GM23338 (cell line): ENCODE results near the gene SARDH. TPM values are rescaled to one million over a fixed set of nuclear protein-coding genes. Genes with fewer than 3 reads are reported as not detected.

Experiments
- ATAC-seq: fragments of 200-7000 bp; cut with Tn5 transposase; 3 replicates; pipeline ENCODE4 v1.9.1; 2020
- DNase-seq: peaks from one replicate; pipeline ENCODE4 v3.0.0-alpha.2; 2015; ENCODE audit warnings: low spot score
- H2AFZ ChIP-seq: fragments of 200-600 bp; sonication (generic); 2 replicates; pipeline ENCODE4 v1.8.0; 2016; ENCODE audit warnings: antibody characterized with exemption, mild to moderate bottlenecking, moderate library complexity
- H3F3A ChIP-seq: fragments of 200-600 bp; sonication (generic); replicated peaks from 2 replicates; pipeline ENCODE4 v1.8.0; 2017; ENCODE audit warnings: antibody characterized with exemption, mixed run types, low read depth
- H3K27ac ChIP-seq: fragments of 200-600 bp; sonication (generic); 2 replicates; pipeline ENCODE4 v1.6.1; 2016; ENCODE audit warnings: low read depth
- H3K27me3 ChIP-seq: fragments of 200-600 bp; sonication (generic); 2 replicates; pipeline ENCODE4 v1.8.0; 2016; ENCODE audit warnings: mild to moderate bottlenecking, mixed run types, moderate library complexity; ENCODE audit not compliant: insufficient read depth
- H3K36me3 ChIP-seq: fragments of 200-600 bp; sonication (generic); 2 replicates; pipeline ENCODE4 v1.8.0; 2016; ENCODE audit warnings: mild to moderate bottlenecking; ENCODE audit not compliant: insufficient read depth
- H3K4me1 ChIP-seq: fragments of 200-600 bp; sonication (generic); 2 replicates; pipeline ENCODE4 v1.8.0; 2016; ENCODE audit warnings: mild to moderate bottlenecking, moderate library complexity; ENCODE audit not compliant: insufficient read depth
- H3K4me2 ChIP-seq: fragments of 200-600 bp; sonication (generic); 2 replicates; pipeline ENCODE4 v1.7.1; 2017; ENCODE audit warnings: mixed run types
- H3K4me3 ChIP-seq: fragments of 200-600 bp; sonication (generic); 2 replicates; pipeline ENCODE4 v1.6.1; 2016; ENCODE audit warnings: mixed run types
- H3K79me2 ChIP-seq: fragments of 200-600 bp; sonication (generic); replicated peaks from 2 replicates; pipeline ENCODE4 v1.8.0; 2017; ENCODE audit warnings: mild to moderate bottlenecking; ENCODE audit not compliant: insufficient read depth
- H3K9me2 ChIP-seq: fragments of 200-600 bp; sonication (generic); 2 replicates; pipeline ENCODE4 v1.8.0; 2017; ENCODE audit not compliant: insufficient read depth
- H4K20me1 ChIP-seq: fragments of 200-600 bp; sonication (generic); replicated peaks from 2 replicates; pipeline ENCODE4 v1.8.0; 2017; ENCODE audit warnings: mild to moderate bottlenecking; ENCODE audit not compliant: insufficient read depth
- H3K27ac Mint-ChIP-seq: 2 replicates; pipeline ENCODE4 v1.8.0; 2020; ENCODE audit warnings: inconsistent platforms, mild to moderate bottlenecking, moderate library complexity, mixed read lengths
- H3K27me3 Mint-ChIP-seq: 3 replicates; pipeline ENCODE4 v1.8.0; 2022; ENCODE audit warnings: low read depth, mild to moderate bottlenecking, moderate library complexity, mixed read lengths, inconsistent platforms; ENCODE audit not compliant: insufficient read depth, poor library complexity
- H3K36me3 Mint-ChIP-seq: 3 replicates; pipeline ENCODE4 v1.8.0; 2021; ENCODE audit warnings: low read depth, mild to moderate bottlenecking, inconsistent platforms, moderate library complexity, mixed read lengths
- H3K4me1 Mint-ChIP-seq: 3 replicates; pipeline ENCODE4 v1.8.0; 2020; ENCODE audit warnings: mild to moderate bottlenecking, inconsistent platforms, mixed read lengths
- H3K4me3 Mint-ChIP-seq: 3 replicates; pipeline ENCODE4 v1.8.0; 2021; ENCODE audit warnings: moderate library complexity, mild to moderate bottlenecking, inconsistent platforms, mixed read lengths
- H3K9me3 Mint-ChIP-seq: 3 replicates; pipeline ENCODE4 v1.8.0; 2020; ENCODE audit warnings: moderate library complexity, mild to moderate bottlenecking, inconsistent platforms, mixed read lengths
- CREB1 ChIP-seq: fragments of 250-450 bp; sonication (Bioruptor Pico); IDR thresholded peaks from 2 replicates; pipeline ENCODE4 v1.5.0; 2020; ENCODE audit warnings: low read depth, mild to moderate bottlenecking, moderate library complexity
- ETS1 ChIP-seq: IDR thresholded peaks from 2 replicates; pipeline ENCODE4 v1.6.1; 2016; ENCODE audit warnings: antibody characterized with exemption
- EZH2 ChIP-seq: fragments of 200-600 bp; sonication (generic); IDR thresholded peaks from one replicate; pipeline ENCODE4 v1.8.0; 2017; ENCODE audit warnings: antibody characterized with exemption, mild to moderate bottlenecking, low read depth; ENCODE audit not compliant: unreplicated experiment
- EZH2phosphoT487 ChIP-seq: fragments of 200-600 bp; sonication (generic); IDR thresholded peaks from one replicate; pipeline ENCODE4 v1.8.1; 2018; ENCODE audit warnings: antibody characterized with exemption; ENCODE audit not compliant: unreplicated experiment
- JUNB ChIP-seq: IDR thresholded peaks from one replicate; pipeline ENCODE4 v1.6.1; 2016; ENCODE audit warnings: antibody characterized with exemption; ENCODE audit not compliant: unreplicated experiment
- NANOG ChIP-seq: IDR thresholded peaks from 2 replicates; pipeline ENCODE4 v1.6.1; 2016; ENCODE audit warnings: antibody characterized with exemption, borderline replicate concordance
- POLR2AphosphoS5 ChIP-seq: IDR thresholded peaks from 2 replicates; pipeline ENCODE4 v1.6.1; 2016; ENCODE audit warnings: antibody characterized with exemption, low read depth
- STAT1 ChIP-seq: IDR thresholded peaks from one replicate; pipeline ENCODE4 v1.6.1; 2016; ENCODE audit warnings: antibody characterized with exemption; ENCODE audit not compliant: unreplicated experiment
- ZNF114 ChIP-seq: fragments of 250-450 bp; sonication (Bioruptor Pico); IDR thresholded peaks from 2 replicates; pipeline ENCODE4 v1.5.0; 2020; ENCODE audit warnings: mild to moderate bottlenecking, moderate library complexity
- ZNF331 ChIP-seq: fragments of 250-450 bp; sonication (Bioruptor Pico); IDR thresholded peaks from 2 replicates; pipeline ENCODE4 v1.5.0; 2020; ENCODE audit warnings: low read depth, mild to moderate bottlenecking, moderate library complexity
- ZNF462 ChIP-seq: fragments of 250-450 bp; sonication (Bioruptor Pico); IDR thresholded peaks from 2 replicates; pipeline ENCODE4 v1.5.0; 2020; ENCODE audit warnings: mild to moderate bottlenecking, moderate library complexity
- polyA plus RNA-seq: library from polyadenylated mRNA; unstranded; fragments of >200 nt; fragmentation: Nextera tagmentation; extraction: Ambion mirVana; gene quantifications from 2 replicates; pipeline ENCODE4 v1.2.1, GENCODE V29; 2016
- total RNA-seq: library from RNA; depleted of rRNA; stranded (reverse); fragments of >200 nt; shearing (Covaris generic); gene quantifications from 2 replicates; pipeline ENCODE4 v1.2.3, GENCODE V29; 2014
- TF ChIP-seq, protein P1 (sequence below): IDR thresholded peaks from one replicate; pipeline ENCODE4 v1.6.1; 2018; ENCODE audit warnings: antibody characterized with exemption; ENCODE audit not compliant: unreplicated experiment

Gene SARDH
- total and polyA plus RNA-seq, 2 experiments from 2014 or later: 2.8 to 10.4 TPM

DNA sequence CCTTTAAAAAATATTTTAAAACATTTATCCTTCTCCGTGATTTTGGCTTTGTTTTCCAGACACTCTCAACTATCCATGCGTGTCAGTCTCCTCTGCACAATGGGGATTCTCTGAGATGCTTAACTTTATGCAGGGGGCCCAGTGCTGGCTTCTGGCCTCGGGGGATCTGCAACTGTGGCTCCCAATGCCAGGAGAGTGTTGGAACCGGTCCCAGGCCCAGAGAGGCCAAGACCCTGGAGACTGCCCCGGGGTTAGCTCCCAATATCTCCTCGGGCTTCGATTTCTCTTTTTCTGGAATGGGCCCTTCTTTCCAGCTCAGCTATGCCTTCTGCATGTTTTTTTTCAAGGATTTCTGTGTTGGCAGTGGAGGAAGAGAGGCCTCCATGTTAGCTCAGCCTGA, 20.1 kb upstream of the SARDH start:
- Histone ChIP-seq H3K4me3 (no peak overlapping the region), H3K36me3 (no peaks in the 10 kb centered on the region), H3K27ac (no peak overlapping the region), H3K27me3 (no peaks in the 10 kb centered on the region), H4K20me1 (no peaks in the 10 kb centered on the region), H3K9me2 (no peaks in the 10 kb centered on the region; the same call in 1 of the 2 replicates), H3F3A (0 out of 2 replicates have a peak, but pooled peaks cover 3% of the 10 kb centered on the region), H3K4me1 (no peaks in the 10 kb centered on the region), H3K4me2 (no peak overlapping the region), H2AFZ (no peak overlapping the region), H3K79me2 (no peaks in the 10 kb centered on the region)
- no peak for TF ChIP-seq JUNB
- ATAC-seq: no peak
- no peak for DNase-seq
- Mint-ChIP-seq H3K27ac (no peak overlapping the region), H3K4me1 (peaks cover 3% of the 10 kb centered on the region; the same call in 2 of the 3 replicates), H3K9me3 (peaks cover 26% of the 10 kb centered on the region), H3K36me3 (peaks cover 20% of the 10 kb centered on the region), H3K4me3 (no peak overlapping the region), H3K27me3 (peaks cover 29% of the 10 kb centered on the region)

DNA sequence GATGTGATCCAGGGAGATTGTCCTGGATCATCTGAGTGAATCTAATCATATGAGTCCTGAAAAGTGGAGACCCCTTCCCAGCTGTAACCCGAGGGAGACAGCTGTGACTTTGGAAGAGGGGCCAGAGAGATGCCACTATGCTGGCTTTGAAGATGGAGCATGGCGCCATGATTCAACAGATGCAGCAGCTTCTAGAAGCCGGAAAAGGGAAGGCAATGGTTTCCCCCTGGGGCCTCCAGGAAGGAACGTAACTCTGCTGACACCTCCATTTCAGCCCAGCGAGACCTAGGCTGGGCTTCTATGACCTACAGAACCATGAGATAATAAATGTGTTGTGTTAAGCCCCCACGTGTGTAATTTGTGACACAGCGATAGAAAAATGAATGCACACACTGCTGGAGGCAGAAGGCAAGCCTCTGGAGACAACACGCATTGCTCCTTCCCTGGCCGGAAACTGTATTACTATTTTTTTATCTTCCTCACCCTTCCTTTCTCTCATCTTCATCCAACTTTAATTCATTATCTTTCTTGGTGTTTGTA, 16.6 kb upstream of the SARDH start:
- Histone ChIP-seq H2AFZ (no peak overlapping the region), H3K4me2 (no peak overlapping the region), H3K9me2 (peaks cover 3% of the 10 kb centered on the region; the same call in 1 of the 2 replicates), H3K4me1 (no peaks in the 10 kb centered on the region), H3K27me3 (no peaks in the 10 kb centered on the region), H3K27ac (no peak overlapping the region), H3F3A (0 out of 2 replicates have a peak, but pooled peaks cover 3% of the 10 kb centered on the region), H3K79me2 (no peaks in the 10 kb centered on the region), H3K36me3 (no peaks in the 10 kb centered on the region), H4K20me1 (no peaks in the 10 kb centered on the region), H3K4me3 (no peak overlapping the region)
- Mint-ChIP-seq H3K27ac (no peak overlapping the region), H3K36me3 (peaks cover 12% of the 10 kb centered on the region), H3K4me3 (no peak overlapping the region), H3K9me3 (peaks cover 34% of the 10 kb centered on the region), H3K4me1 (peaks cover 6% of the 10 kb centered on the region; the same call in 2 of the 3 replicates), H3K27me3 (peaks cover 27% of the 10 kb centered on the region)
- no peak for DNase-seq
- ATAC-seq: no peak
- TF ChIP-seq EZH2phosphoT487 (no peak), STAT1 (no peak), ETS1 (no peak), ZNF331 (CRISPR knock-in tag) (no peak), CREB1 (CRISPR knock-in tag) (no peak), ZNF462 (CRISPR knock-in tag) (no peak), POLR2AphosphoS5 (no peak), JUNB (no peak), ZNF114 (CRISPR knock-in tag) (no peak), EZH2 (no peak), NANOG (no peak)
- TF ChIP-seq, protein P1, sequence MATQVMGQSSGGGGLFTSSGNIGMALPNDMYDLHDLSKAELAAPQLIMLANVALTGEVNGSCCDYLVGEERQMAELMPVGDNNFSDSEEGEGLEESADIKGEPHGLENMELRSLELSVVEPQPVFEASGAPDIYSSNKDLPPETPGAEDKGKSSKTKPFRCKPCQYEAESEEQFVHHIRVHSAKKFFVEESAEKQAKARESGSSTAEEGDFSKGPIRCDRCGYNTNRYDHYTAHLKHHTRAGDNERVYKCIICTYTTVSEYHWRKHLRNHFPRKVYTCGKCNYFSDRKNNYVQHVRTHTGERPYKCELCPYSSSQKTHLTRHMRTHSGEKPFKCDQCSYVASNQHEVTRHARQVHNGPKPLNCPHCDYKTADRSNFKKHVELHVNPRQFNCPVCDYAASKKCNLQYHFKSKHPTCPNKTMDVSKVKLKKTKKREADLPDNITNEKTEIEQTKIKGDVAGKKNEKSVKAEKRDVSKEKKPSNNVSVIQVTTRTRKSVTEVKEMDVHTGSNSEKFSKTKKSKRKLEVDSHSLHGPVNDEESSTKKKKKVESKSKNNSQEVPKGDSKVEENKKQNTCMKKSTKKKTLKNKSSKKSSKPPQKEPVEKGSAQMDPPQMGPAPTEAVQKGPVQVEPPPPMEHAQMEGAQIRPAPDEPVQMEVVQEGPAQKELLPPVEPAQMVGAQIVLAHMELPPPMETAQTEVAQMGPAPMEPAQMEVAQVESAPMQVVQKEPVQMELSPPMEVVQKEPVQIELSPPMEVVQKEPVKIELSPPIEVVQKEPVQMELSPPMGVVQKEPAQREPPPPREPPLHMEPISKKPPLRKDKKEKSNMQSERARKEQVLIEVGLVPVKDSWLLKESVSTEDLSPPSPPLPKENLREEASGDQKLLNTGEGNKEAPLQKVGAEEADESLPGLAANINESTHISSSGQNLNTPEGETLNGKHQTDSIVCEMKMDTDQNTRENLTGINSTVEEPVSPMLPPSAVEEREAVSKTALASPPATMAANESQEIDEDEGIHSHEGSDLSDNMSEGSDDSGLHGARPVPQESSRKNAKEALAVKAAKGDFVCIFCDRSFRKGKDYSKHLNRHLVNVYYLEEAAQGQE: no peak
